ENCODE measurements around the gene ZACN.
"Not testable (repeated sequence)": the region's sequence is repeated elsewhere in the genome, so short reads cannot be mapped to it uniquely, and the experiment has no call there.

The ZACN gene

GRCh38 chr17:76078860-76079534 is at the start of gene ZACN:
Gene ZACN, plus strand, starts transcription at chr17:76079182. Its CDS starts 83 bp downstream, at chr17:76079265.
- peak; percentile 41 for DNase-seq

- DNase-seq, result no peak
Measured at GRCh38 chr17:76032073-76032779, 46.8 kb upstream of the ZACN start.

- DNase-seq, result no peak
Measured at GRCh38 chr17:76032780-76033108, 46.2 kb upstream of the ZACN start.

GRCh38 chr17:76033139-76033538 is 45.8 kb upstream of the ZACN start:
- no peak for DNase-seq

GRCh38 chr17:76034428-76035350 is 44.3 kb upstream of the ZACN start:
- DNase-seq, result no peak

GRCh38 chr17:76036497-76037261 is 42.3 kb upstream of the ZACN start:
- DNase-seq, result no peak

GRCh38 chr17:76038050-76038449 is 40.9 kb upstream of the ZACN start:
- no peak for DNase-seq

GRCh38 chr17:76039121-76039520 is 39.9 kb upstream of the ZACN start:
- no peak for DNase-seq

GRCh38 chr17:76040376-76040775 is 38.6 kb upstream of the ZACN start:
- no peak for DNase-seq

GRCh38 chr17:76042868-76043267 is 36.1 kb upstream of the ZACN start:
- not testable (repeated sequence) for DNase-seq

GRCh38 chr17:76044475-76045007 is 34.4 kb upstream of the ZACN start:
- DNase-seq, result not testable (repeated sequence)

- no peak for DNase-seq
Measured at GRCh38 chr17:76046064-76046463, 32.9 kb upstream of the ZACN start.

GRCh38 chr17:76048025-76048605 is 30.9 kb upstream of the ZACN start:
- DNase-seq, result no peak

GRCh38 chr17:76048711-76049110 is 30.3 kb upstream of the ZACN start:
- DNase-seq, result no peak

- DNase-seq, result no peak
Measured at GRCh38 chr17:76049239-76049638, 29.7 kb upstream of the ZACN start.

- no peak for DNase-seq
Measured at GRCh38 chr17:76049836-76050537, 29.0 kb upstream of the ZACN start.

- DNase-seq, result no peak
Measured at GRCh38 chr17:76050538-76051467, 28.2 kb upstream of the ZACN start.

- no peak for DNase-seq
Measured at GRCh38 chr17:76051561-76051960, 27.4 kb upstream of the ZACN start.

- no peak for DNase-seq
Measured at GRCh38 chr17:76053246-76054111, 25.5 kb upstream of the ZACN start.
